ENCODE measurements around the gene LSM12. TPM values are rescaled to one million over a fixed set of nuclear protein-coding genes. Genes with fewer than 3 reads are reported as not detected.
A peak's percentile ranks its signal among the peaks of the same experiment; 100 is the strongest.

Gene LSM12
- total RNA-seq, 2 experiments from 2014 or later: 34.6 to 36.1 TPM

DNA sequence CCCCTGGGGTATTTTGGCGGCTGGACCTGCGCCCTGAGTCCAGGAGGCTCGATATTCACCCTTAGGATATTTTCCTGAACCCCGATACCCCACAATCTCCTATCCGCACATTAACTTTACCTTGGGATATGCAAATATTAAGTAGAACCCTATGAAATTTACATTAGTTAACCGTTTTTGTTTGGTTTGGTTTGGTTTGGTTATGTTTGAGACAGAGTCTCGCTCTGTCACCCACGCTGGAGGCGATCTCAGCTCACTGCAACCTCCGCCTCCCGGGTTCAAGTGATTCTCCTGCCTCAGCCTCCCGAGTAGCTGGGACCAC, 71.4 kb downstream of the LSM12 start:
- H3K36me3 ChIP-seq (ENCODE audit: insufficient read depth, low read length): no peaks in the 10 kb centered on the region
- H3K4me1 ChIP-seq (ENCODE audit: insufficient read depth, low read length): peaks cover 10% of the 10 kb centered on the region
- H3K27ac ChIP-seq (ENCODE audit: low read depth in 1 of 2, low read length in 2 of 2): no peak overlapping the region
- no peaks in the 10 kb centered on the region for H3K4me1 Mint-ChIP-seq (ENCODE audit: low read depth)
- ATAC-seq (ENCODE audit: poor library complexity) (no peak), DNase-seq (no peak)
- ChIA-PET CTCF (no interaction called here), POLR2A (no interaction called here)
- no peak overlapping the region for H3K27ac Mint-ChIP-seq
- TF ChIP-seq, protein P1, sequence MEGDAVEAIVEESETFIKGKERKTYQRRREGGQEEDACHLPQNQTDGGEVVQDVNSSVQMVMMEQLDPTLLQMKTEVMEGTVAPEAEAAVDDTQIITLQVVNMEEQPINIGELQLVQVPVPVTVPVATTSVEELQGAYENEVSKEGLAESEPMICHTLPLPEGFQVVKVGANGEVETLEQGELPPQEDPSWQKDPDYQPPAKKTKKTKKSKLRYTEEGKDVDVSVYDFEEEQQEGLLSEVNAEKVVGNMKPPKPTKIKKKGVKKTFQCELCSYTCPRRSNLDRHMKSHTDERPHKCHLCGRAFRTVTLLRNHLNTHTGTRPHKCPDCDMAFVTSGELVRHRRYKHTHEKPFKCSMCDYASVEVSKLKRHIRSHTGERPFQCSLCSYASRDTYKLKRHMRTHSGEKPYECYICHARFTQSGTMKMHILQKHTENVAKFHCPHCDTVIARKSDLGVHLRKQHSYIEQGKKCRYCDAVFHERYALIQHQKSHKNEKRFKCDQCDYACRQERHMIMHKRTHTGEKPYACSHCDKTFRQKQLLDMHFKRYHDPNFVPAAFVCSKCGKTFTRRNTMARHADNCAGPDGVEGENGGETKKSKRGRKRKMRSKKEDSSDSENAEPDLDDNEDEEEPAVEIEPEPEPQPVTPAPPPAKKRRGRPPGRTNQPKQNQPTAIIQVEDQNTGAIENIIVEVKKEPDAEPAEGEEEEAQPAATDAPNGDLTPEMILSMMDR (IDR thresholded peaks at IDR 0.05): peak; percentile 42
- peaks cover 9 to 13% of the 10 kb centered on the region in 2 experiments for H3K27me3 ChIP-seq (ENCODE audit: control insufficient read depth in 1 of 2, insufficient read depth in 2 of 2, low read length in 2 of 2)
- H3K9me3 ChIP-seq (ENCODE audit: control insufficient read depth in 1 of 2, insufficient read depth in 1 of 2, low read length in 2 of 2): peaks cover 0 to 7% of the 10 kb centered on the region in 2 experiments
- H3K4me3 ChIP-seq (ENCODE audit: low read length): no peak overlapping the region
- peaks cover 37% of the 10 kb centered on the region for H3K27me3 Mint-ChIP-seq
- H3K9me3 Mint-ChIP-seq: no peaks in the 10 kb centered on the region
- intact Hi-C loops (cut with DNase I, micrococcal nuclease): loop anchor here (1.0 to 5.0 kb wide), 5 partner anchors 50 to 117 kb away; no protein-coding TSS in a partner anchor
- no peak overlapping the region for H3K4me3 Mint-ChIP-seq
- H3K36me3 Mint-ChIP-seq (ENCODE audit: low read depth): no peaks in the 10 kb centered on the region

- Mint-ChIP-seq H3K27me3 (peaks cover 33% of the 10 kb centered on the region), H3K4me3 (no peak overlapping the region), H3K27ac (no peak overlapping the region), H3K4me1 (ENCODE audit: low read depth) (no peaks in the 10 kb centered on the region), H3K9me3 (no peaks in the 10 kb centered on the region), H3K36me3 (ENCODE audit: low read depth) (no peaks in the 10 kb centered on the region)
- peak overlapping the region; percentile 33 for H3K4me3 ChIP-seq (ENCODE audit: low read length)
- no peaks in the 10 kb centered on the region for H3K36me3 ChIP-seq (ENCODE audit: insufficient read depth, low read length)
- peak; percentile 50 to 82 (median 61) for DNase-seq
- ChIA-PET POLR2A (no interaction called here), CTCF (interaction anchor here (1.1 to 1.8 kb wide), 3 partner anchors 9 to 116 kb away, joined by 3 to 5 read pairs (median 3); no protein-coding TSS in a partner anchor)
- peaks cover 9 to 13% of the 10 kb centered on the region in 2 experiments for H3K27me3 ChIP-seq (ENCODE audit: control insufficient read depth in 1 of 2, insufficient read depth in 2 of 2, low read length in 2 of 2)
- no peak overlapping the region for H3K27ac ChIP-seq (ENCODE audit: low read depth in 1 of 2, low read length in 2 of 2)
- peaks cover 0 to 7% of the 10 kb centered on the region in 2 experiments for H3K9me3 ChIP-seq (ENCODE audit: control insufficient read depth in 1 of 2, insufficient read depth in 1 of 2, low read length in 2 of 2)
- TF ChIP-seq, protein P1 (IDR thresholded peaks at IDR 0.05): peak; percentile 77
- intact Hi-C loops (cut with DNase I, micrococcal nuclease): loop anchor here (1.0 to 5.0 kb wide), 5 partner anchors 50 to 116 kb away; no protein-coding TSS in a partner anchor
- peak; percentile 92 for ATAC-seq (ENCODE audit: poor library complexity)
- H3K4me1 ChIP-seq (ENCODE audit: insufficient read depth, low read length): peaks cover 10% of the 10 kb centered on the region
Measured at GRCh38 chr17:43994272-43995149, 72.0 kb downstream of the LSM12 start.

DNA sequence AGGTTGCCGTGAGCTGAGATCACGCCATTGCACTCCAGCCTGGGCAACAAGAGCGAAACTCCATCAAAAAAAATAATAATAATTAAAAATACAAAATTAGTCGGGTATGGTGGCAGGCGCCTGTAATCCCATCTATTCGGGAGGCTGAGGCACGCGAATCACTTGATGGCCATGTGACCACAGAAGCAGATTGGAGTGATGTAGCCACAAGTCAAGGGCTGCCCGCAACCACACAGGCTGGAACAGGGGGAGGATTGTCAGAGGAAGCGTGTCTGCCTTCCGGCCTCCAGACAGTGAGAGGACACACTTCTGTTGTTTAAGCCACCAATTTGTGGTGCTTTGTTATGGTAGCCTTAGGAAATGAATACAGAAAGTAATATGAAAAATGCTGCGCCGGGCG, 73.8 kb downstream of the LSM12 start:
- Histone ChIP-seq H3K27ac (ENCODE audit: low read depth in 1 of 2, low read length in 2 of 2) (no peak overlapping the region), H3K4me1 (ENCODE audit: insufficient read depth, low read length) (peaks cover 10% of the 10 kb centered on the region), H3K27me3 (ENCODE audit: control insufficient read depth in 1 of 2, insufficient read depth in 2 of 2, low read length in 2 of 2) (peaks cover 10 to 13% of the 10 kb centered on the region in 2 experiments), H3K4me3 (ENCODE audit: low read length) (no peak overlapping the region), H3K9me3 (ENCODE audit: control insufficient read depth in 1 of 2, insufficient read depth in 1 of 2, low read length in 2 of 2) (peaks cover 0 to 7% of the 10 kb centered on the region in 2 experiments), H3K36me3 (ENCODE audit: insufficient read depth, low read length) (no peaks in the 10 kb centered on the region)
- ATAC-seq (ENCODE audit: poor library complexity) (no peak), DNase-seq (no peak)
- ChIA-PET POLR2A (no interaction called here), CTCF (interaction anchor here (0.7 to 1.8 kb wide), 3 partner anchors 11 to 114 kb away, joined by 3 to 5 read pairs (median 3); no protein-coding TSS in a partner anchor)
- Mint-ChIP-seq H3K4me3 (no peak overlapping the region), H3K4me1 (ENCODE audit: low read depth) (no peaks in the 10 kb centered on the region), H3K36me3 (ENCODE audit: low read depth) (no peaks in the 10 kb centered on the region), H3K27ac (no peak overlapping the region), H3K27me3 (peaks cover 34% of the 10 kb centered on the region), H3K9me3 (no peaks in the 10 kb centered on the region)
- intact Hi-C loops (cut with DNase I, micrococcal nuclease): no loop called here
- TF ChIP-seq, protein P1 (IDR thresholded peaks at IDR 0.05): no peak

Measured in CD4-positive, alpha-beta T cell (primary cell).